GM19043 (cell line): ENCODE measurements around the gene WDR90.

ENCODE experiments used
- ATAC-seq: cut with Tn5 transposase; IDR thresholded peaks from one replicate; pipeline ENCODE4 v1.9.1; 2021; ENCODE audit warnings: low read depth; ENCODE audit not compliant: unreplicated experiment

Gene WDR90

DNA sequence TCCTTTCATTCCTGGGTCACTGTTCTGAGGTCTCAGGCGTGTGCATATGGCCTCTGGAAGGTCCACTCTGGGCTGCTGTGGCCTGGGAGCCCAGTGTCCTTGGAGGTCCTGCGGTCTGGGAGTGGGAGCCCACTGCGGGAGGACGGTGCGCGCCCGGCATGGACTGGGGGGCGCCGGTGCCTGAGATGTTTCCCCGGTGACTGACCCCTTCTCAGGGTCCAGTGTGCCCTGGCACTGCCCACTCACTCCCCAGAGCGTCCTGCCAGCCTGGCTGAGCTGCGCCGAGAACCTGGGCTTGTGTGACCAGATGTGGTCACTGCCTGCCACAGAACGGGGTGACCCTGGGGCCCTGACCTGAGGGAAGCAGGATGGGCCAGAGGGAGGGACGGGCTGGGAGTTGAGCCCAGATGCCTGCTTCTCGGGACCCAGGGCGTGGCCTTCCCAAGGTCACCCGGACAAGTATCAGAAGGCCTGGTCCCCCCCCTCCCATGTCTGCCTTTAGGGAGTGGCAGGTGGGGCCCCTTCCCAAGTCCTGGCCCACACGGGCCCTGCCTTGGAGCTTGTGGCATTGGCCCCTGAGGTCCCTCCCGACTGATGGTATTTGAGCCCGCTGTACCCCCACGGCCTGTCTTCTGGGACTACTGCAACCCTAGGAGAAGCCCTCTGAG lies 25.2 kb downstream of the WDR90 start:
- no peak for ATAC-seq

GRCh38 chr16:674968-675883 lies 26.1 kb downstream of the WDR90 start, which contains the start of gene RHBDL1:
Gene RHBDL1 (plus strand): TSS chr16:675671. CDS start chr16:675791, 120 bp downstream.
- no peak for ATAC-seq

DNA sequence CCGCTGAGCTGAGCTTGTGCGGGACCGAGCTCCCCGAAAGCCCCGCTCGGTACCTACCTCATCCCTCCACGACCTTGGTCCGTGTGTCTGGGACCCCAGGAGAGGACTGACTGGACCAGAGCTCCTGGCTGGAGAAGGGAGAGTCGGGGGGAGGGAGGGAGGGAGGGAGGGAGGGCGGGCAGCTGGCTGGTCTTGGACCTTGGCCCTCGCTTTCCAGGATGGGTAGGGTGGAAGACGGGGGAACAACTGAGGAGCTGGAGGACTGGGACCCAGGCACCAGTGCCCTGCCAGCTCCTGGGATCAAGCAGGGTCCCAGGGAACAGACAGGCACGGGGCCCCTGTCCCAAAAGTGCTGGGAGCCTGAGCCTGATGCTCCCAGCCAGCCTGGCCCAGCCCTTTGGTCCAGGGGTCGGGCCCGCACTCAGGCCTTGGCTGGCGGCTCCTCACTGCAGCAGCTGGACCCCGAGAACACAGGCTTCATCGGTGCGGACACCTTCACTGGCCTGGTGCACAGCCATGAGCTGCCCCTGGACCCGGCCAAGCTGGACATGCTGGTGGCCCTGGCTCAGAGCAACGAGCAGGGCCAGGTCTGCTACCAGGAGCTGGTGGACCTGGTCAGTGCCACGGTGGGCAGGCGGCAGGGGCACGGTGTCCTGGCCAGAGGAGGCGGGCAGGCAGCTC lies 26.9 kb downstream of the WDR90 start:
- ATAC-seq: no peak

DNA sequence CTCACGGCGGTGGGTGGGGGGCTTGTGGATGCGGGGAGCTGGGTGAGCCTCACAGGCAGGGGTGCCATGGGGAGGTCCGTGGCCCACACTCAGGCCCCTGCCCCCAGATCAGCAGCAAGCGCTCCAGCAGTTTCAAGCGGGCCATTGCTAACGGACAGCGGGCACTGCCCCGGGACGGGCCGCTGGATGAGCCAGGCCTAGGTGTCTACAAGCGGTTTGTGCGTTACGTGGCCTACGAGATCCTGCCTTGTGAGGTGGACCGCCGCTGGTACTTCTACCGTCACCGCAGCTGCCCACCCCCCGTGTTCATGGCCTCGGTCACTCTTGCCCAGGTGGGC lies 27.4 kb downstream of the WDR90 start:
- no peak for ATAC-seq

GRCh38 chr16:676913-677312 lies 27.7 kb downstream of the WDR90 start:
- ATAC-seq: no peak

GRCh38 chr16:677316-678190 lies 28.4 kb downstream of the WDR90 start:
- ATAC-seq: no peak

- no peak for ATAC-seq
These were observed 29.2 kb downstream of the WDR90 start for GRCh38 chr16:678209-678857.

DNA sequence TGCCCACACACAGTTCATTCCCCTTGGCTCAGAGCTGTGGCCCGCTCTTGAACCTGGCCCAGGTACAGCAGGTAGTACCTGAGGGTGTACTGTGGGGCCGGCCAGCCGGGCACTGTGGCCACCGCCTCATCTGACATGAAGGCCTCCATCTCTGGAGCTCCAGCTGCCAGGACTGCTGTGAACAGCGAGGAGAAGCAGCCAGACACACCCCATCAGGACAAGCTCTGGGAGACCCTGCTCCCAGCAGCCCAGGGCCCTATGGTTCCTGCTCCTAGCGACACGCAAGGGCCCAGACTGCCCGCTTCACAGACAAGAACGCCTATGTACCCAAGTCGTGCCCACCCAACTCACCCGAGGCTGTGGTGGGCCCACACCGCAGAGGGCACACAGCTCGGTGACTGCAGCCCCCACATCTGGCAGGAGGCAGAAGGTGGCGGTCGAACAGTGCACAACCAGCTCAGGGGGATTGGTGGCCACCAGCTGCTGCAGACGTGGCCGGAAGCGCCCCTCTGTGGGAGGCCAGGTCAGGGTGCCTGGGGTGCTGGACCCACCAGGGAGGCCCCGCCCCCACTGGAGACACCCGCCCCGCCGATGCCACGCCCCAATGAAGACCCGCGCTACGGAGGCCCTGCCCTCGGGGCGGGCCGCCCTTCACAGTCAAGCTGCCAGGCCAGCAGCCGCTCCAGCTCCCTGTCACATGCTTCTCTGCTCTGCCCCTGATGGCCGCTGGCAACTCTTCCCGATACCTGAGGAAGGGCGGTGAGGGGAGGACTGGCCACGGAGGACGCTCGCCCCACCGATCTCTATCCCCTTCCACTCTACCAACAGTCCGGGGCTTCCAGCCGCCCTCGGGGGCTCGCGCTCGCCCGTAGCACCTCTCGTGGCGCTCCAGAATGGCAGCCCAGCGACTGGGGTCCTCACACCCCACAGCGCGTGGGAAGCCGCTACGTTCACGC lies 30.0 kb downstream of the WDR90 start:
- ATAC-seq: no peak

DNA sequence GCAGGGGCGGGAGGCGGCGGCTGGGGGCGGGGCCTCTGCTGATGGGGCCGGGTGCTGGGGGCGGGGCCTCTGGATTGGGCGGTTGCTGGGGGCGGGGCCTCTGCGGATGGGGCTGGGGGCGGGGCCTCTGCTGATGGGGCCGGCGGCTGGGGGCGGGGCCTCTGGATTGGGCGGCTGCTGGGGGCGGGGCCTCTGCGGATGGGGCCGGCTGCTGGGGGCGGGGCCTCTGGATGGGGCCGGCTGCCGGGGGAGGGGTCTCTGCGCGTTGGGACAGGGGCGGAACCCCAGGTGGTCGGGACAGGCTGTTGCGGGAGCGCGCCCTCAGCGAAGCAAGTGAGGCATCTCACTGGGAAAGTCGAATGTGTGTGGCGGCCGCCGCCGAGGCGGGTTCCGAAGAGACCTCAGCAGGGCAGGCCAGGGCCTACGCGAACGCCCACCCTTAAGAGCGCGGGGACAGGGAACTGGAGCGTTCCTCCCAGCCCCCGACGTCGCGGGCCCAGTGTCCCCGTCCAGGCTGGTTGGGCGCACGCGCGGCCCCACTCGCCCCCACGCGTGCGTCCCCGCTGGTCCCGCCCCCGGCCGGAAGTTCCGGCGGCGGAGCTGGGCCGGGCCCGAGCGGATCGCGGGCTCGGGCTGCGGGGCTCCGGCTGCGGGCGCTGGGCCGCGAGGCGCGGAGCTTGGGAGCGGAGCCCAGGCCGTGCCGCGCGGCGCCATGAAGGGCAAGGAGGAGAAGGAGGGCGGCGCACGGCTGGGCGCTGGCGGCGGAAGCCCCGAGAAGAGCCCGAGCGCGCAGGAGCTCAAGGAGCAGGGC lies 30.9 kb downstream of the WDR90 start, which contains the start of gene STUB1:
Gene STUB1, plus strand, starts transcription at position 597 of the 811 bp plus-strand sequence. Its CDS starts 116 bp downstream, at position 713.
- peak; percentile 39 for ATAC-seq

DNA sequence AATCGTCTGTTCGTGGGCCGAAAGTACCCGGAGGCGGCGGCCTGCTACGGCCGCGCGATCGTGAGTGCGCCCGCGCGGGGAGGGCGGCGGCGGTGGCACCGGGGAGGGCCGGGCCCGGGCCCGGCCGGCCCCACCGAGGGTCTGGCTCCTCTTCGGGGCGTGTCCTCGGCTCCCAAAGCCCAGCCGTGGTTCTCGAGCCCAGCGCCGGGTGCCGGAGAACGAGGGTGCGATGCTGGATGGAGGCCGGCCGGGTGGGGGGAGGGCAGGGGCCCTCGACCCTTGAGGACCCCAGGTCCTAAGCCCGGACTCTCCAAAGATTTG lies 31.4 kb downstream of the WDR90 start:
- no peak for ATAC-seq

DNA sequence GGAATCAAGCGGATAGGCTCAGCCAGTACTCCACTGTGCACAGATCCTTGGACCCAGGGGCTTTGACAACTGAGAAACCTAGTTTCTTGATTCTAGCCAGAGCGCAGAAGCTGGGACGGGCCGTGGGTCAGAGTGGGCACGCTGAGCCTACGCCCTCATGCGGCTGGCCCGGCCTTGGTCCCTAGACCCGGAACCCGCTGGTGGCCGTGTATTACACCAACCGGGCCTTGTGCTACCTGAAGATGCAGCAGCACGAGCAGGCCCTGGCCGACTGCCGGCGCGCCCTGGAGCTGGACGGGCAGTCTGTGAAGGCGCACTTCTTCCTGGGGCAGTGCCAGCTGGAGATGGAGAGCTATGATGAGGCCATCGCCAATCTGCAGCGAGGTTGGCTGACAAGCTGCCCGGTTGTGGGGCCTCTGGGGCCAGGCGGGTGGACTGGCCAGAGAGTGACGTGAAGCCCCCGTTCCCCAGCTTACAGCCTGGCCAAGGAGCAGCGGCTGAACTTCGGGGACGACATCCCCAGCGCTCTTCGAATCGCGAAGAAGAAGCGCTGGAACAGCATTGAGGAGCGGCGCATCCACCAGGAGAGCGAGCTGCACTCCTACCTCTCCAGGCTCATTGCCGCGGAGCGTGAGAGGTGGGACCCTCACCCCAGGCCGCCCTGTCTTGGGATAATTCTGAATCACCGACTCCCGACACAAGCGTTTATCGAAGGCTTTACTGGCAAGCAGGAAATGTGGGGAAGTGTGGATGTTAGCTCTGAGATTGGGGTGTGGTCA lies 32.0 kb downstream of the WDR90 start:
- ATAC-seq: no peak

- ATAC-seq: no peak
These were observed 32.7 kb downstream of the WDR90 start for GRCh38 chr16:681746-682427.

GRCh38 chr16:682493-683395 lies 33.6 kb downstream of the WDR90 start:
- ATAC-seq: no peak

- no peak for ATAC-seq
These were observed 34.4 kb downstream of the WDR90 start for GRCh38 chr16:683396-684070.
